ENCODE measurements around the gene E4F1. TPM values are rescaled to one million over a fixed set of nuclear protein-coding genes. Genes with fewer than 3 reads are reported as not detected.

E4F1 gene
- total and polyA plus RNA-seq, 9 of the 15 experiments (the other 6 are each of a cell fraction or from before 2014, with no cell fraction given) = 0.48 to 94.9 (median 20.4) TPM

DNA sequence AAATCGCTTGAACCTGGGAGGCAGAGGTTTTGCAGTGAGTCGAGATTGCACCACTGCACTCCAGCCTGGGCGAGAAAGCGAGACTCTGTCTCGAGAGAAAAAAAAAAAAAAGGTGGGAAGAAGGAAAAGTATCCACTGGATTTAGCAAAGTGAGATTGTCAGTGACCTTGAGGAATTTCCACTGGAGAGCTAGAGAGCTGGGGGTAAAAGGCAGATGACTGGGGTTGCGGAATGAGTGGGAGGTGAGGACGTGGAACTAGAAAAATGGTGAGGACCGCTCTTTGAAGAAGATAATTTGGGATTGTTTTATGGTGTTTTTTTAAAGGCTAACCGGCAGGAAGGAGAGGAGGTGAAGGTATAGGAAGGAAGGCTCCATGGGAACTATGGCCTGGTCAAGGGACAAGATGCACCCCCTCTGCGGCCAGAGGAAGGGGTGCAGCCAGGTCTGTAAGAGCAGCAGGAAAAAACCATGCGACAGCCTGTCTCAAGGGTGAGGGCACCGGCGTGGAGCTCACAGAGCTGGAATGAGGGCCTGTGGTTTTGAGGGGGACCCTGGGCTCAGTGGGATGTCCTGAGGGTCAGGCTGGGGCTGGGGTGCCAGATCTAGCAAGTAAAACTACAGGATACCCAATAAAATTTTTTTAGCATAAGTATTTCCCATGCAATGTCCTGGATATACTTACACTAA is 18.8 kb upstream of the E4F1 start (continued):
- TF ChIP-seq, protein P1, sequence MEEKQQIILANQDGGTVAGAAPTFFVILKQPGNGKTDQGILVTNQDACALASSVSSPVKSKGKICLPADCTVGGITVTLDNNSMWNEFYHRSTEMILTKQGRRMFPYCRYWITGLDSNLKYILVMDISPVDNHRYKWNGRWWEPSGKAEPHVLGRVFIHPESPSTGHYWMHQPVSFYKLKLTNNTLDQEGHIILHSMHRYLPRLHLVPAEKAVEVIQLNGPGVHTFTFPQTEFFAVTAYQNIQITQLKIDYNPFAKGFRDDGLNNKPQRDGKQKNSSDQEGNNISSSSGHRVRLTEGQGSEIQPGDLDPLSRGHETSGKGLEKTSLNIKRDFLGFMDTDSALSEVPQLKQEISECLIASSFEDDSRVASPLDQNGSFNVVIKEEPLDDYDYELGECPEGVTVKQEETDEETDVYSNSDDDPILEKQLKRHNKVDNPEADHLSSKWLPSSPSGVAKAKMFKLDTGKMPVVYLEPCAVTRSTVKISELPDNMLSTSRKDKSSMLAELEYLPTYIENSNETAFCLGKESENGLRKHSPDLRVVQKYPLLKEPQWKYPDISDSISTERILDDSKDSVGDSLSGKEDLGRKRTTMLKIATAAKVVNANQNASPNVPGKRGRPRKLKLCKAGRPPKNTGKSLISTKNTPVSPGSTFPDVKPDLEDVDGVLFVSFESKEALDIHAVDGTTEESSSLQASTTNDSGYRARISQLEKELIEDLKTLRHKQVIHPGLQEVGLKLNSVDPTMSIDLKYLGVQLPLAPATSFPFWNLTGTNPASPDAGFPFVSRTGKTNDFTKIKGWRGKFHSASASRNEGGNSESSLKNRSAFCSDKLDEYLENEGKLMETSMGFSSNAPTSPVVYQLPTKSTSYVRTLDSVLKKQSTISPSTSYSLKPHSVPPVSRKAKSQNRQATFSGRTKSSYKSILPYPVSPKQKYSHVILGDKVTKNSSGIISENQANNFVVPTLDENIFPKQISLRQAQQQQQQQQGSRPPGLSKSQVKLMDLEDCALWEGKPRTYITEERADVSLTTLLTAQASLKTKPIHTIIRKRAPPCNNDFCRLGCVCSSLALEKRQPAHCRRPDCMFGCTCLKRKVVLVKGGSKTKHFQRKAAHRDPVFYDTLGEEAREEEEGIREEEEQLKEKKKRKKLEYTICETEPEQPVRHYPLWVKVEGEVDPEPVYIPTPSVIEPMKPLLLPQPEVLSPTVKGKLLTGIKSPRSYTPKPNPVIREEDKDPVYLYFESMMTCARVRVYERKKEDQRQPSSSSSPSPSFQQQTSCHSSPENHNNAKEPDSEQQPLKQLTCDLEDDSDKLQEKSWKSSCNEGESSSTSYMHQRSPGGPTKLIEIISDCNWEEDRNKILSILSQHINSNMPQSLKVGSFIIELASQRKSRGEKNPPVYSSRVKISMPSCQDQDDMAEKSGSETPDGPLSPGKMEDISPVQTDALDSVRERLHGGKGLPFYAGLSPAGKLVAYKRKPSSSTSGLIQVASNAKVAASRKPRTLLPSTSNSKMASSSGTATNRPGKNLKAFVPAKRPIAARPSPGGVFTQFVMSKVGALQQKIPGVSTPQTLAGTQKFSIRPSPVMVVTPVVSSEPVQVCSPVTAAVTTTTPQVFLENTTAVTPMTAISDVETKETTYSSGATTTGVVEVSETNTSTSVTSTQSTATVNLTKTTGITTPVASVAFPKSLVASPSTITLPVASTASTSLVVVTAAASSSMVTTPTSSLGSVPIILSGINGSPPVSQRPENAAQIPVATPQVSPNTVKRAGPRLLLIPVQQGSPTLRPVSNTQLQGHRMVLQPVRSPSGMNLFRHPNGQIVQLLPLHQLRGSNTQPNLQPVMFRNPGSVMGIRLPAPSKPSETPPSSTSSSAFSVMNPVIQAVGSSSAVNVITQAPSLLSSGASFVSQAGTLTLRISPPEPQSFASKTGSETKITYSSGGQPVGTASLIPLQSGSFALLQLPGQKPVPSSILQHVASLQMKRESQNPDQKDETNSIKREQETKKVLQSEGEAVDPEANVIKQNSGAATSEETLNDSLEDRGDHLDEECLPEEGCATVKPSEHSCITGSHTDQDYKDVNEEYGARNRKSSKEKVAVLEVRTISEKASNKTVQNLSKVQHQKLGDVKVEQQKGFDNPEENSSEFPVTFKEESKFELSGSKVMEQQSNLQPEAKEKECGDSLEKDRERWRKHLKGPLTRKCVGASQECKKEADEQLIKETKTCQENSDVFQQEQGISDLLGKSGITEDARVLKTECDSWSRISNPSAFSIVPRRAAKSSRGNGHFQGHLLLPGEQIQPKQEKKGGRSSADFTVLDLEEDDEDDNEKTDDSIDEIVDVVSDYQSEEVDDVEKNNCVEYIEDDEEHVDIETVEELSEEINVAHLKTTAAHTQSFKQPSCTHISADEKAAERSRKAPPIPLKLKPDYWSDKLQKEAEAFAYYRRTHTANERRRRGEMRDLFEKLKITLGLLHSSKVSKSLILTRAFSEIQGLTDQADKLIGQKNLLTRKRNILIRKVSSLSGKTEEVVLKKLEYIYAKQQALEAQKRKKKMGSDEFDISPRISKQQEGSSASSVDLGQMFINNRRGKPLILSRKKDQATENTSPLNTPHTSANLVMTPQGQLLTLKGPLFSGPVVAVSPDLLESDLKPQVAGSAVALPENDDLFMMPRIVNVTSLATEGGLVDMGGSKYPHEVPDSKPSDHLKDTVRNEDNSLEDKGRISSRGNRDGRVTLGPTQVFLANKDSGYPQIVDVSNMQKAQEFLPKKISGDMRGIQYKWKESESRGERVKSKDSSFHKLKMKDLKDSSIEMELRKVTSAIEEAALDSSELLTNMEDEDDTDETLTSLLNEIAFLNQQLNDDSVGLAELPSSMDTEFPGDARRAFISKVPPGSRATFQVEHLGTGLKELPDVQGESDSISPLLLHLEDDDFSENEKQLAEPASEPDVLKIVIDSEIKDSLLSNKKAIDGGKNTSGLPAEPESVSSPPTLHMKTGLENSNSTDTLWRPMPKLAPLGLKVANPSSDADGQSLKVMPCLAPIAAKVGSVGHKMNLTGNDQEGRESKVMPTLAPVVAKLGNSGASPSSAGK (IDR thresholded peaks at IDR 0.05) = 0 out of 2 replicates have a peak, but pooled peaks have one; percentile 47
- TF ChIP-seq ZFP30 (CRISPR knock-in tag; IDR thresholded peaks at IDR 0.05; ENCODE audit: borderline replicate concordance) = no peak
- TF ChIP-seq, protein P2, sequence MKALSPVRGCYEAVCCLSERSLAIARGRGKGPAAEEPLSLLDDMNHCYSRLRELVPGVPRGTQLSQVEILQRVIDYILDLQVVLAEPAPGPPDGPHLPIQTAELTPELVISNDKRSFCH (CRISPR knock-in tag; IDR thresholded peaks at IDR 0.05) = no peak
- TF ChIP-seq, protein P2 (tag; IDR thresholded peaks at IDR 0.05) = no peak

All from K562 (cell line).